ENCODE measurements around the gene PPP1R12C.
"Not testable (repeated sequence)": the region's sequence is repeated elsewhere in the genome, so short reads cannot be mapped to it uniquely, and the experiment has no call there.

PPP1R12C gene

DNA sequence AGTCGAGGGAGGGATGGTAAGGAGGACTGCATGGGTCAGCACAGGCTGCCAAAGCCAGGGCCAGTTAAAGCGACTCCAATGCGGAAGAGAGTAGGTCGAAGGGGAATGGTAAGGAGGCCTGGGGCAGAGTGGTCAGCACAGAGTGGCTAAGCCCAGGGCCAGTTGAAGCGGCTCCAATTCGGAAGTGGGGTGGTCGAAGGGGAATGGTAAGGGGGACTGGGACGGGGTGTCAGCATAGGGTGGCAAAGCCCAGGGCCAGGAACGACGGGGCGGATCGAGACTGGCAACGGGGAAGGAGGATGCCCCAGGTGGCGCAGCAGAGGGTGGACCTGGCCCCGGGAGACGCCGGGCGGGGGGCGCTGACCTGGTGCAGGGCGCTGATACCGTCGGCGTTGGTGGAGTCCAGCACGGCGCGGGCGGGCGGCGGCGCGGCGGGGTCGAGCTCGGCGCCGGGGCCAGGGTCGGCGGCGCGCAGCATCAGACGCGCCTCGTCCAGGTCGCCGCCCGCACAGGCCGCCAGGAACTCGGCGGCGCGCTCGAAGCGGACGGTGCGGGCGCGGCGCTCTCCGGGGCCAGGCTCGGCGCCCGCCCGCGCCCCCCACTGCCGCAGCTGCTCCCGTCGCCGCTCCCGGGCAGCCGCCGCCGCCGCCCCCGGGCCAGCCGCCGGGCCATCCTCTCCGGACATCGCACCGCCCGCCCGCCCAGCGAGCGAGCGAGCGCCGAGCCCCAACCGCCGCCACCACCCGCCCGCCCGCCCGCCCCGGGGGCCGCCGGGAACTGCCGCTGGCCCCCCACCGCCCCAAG, at the start of gene PPP1R12C:
TSS of gene PPP1R12C (minus strand) at position 779 of the 804 bp plus-strand sequence. CDS start at position 685, 94 bp downstream.
- peak; percentile 36 for DNase-seq

- peak; percentile 94 for DNase-seq
Measured at GRCh38 chr19:55166530-55167268, 49.3 kb upstream of the PPP1R12C start, which contains the start of gene DNAAF3. Gene DNAAF3, minus strand, starts transcription at chr19:55166613. Its CDS starts 200 bp downstream, at chr19:55166413.

GRCh38 chr19:55165952-55166529, 48.6 kb upstream of the PPP1R12C start:
- DNase-seq = peak; percentile 72

DNA sequence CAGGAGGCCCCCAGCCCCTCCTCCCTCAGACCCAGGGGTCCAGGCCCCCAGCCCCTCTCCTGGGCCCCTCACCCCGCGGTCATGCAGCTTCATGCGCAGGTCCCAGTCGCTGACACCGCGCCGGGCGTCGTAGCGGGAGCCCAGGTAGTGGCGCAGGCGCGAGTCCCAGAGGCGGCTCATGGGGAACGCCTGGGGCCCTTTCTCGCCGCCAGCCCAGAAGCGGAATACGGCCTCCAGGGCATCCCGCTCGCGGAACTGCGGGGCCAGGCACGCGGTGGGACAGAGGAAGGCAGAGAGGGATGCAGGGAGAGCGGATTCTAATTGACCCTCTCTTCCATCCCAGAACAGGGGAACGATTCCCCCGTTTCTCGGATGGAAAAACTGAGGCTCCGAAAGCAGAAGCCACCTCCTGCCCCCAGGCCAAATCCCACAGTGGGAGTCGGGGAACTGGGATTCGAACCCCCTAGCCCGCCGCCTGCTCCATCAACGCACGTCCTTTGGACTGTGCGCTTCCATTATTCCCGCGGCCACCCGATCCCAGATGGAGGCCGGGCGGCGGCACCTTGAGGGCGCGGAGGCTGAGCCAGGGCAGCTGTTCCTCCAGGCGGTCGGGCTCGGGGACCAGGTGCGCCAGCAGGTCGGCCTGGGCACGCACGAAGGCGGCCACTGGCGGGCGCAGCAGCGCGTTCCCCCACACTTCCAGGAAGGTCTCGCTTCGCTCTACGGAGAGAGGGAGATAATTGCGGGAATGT, 44.3 kb upstream of the PPP1R12C start:
- no peak for DNase-seq

DNA sequence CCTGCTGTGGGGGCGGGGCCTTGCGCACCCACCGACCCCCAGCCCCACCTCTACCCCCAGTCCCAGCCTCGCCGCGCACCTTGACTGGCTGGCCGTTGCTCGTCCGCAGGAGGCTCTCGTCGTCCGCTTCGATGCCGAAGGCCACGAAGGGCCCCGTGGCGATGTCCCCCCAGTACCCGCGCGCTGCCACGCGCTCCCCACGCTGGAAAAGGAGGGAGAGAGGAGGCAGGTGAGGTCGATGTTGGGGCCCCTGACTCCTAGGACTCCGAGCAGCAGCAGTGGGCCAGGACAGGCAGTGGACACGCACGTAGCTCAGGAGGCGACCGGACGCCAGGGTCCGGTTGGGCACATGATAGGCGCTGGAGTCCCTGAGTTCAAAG, 43.5 kb upstream of the PPP1R12C start:
- no peak for DNase-seq

DNA sequence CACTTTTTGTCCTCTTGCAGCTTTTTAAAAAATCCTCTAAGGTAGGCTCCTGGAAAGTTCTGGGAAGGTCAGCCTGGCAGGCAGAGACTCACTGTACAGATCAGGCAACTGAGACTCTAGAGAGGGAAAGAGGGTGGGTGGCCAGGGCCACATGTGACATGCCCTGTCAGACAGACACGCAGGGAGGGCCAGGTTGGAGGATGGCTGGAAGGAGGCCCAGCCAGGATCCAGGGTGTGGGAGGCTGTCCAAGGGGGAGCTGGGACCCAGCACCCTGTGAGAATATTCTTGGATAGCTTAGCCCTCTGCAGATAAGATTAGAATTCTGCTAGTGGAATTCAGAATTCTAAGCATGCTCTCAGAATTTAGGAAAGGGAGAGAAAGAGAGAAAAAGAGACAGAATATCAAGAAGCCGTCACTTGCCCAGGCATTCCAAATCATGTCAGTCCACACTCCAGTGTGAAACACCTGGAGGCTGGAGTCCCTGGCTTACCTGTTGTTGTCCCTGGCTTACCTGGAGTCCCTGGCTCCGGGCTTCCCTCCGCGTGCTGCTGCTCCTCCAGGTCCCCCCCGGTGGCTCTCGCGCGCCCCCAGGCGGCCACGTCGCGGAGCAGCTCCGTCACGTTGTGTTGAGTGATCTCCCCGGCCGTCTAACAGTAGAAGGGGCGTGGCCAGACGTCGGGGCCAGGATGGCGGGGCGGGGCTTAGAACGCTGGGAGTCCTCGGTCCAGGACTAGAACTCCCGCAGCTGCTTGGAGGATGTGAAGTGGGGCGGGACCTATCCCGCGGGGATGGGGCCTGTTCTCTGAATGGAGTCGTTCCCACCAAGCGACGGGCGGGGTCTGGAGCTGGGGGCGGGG, 42.9 kb upstream of the PPP1R12C start:
- DNase-seq = peak; percentile 96

DNA sequence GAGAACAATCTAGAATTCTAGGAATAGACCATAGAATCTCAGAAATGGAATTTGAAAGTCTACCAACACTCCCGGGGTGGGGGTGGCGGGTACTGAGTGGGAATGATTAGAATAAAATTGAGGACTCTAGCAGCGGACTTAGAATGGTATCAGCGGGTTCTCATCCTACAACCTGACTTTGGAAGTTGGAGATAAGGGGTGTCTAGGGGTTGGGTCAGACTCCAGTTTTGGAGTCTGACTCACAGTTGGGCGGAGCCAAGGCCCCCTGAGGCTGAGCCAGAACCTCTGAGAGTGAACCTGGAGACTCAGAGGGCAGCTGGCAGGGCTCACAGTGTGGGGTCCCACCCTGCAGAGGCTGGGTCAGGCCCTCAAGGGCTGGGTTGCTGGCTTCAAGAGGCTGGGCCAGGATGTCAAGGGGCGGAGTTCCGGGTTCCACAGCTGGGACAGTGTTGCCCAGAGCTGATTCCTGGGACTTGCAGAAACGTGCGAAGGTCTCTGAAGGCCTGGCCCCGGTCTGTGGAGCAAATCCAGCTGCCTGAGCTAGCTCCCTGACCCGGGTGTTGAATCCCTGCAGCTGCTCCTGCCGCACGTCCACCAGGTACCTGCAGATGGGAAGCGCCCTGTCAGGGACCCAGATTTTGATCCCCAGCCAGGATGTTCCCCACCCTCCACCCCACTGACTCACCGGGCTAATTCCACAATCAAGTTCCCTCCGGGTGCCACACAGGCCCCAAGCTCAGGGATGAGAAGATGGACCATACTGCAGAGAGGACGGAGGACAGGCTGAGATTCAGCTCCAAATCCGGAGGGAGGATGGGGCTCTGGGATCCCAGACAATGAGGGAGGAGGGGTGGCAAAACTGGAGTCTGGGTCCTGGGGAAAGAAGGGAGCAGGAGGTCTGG, 41.7 kb upstream of the PPP1R12C start:
- peak; percentile 44 for DNase-seq

- DNase-seq = no peak
Measured at GRCh38 chr19:55158423-55158822, 41.0 kb upstream of the PPP1R12C start.

- DNase-seq = no peak
Measured at GRCh38 chr19:55157064-55157908, 39.8 kb upstream of the PPP1R12C start, which contains the start of gene TNNI3. Gene TNNI3, minus strand, starts transcription at chr19:55157732. Its CDS starts 143 bp downstream, at chr19:55157589.

GRCh38 chr19:55156202-55157063, 39.0 kb upstream of the PPP1R12C start:
- peak; percentile 77 for DNase-seq

DNA sequence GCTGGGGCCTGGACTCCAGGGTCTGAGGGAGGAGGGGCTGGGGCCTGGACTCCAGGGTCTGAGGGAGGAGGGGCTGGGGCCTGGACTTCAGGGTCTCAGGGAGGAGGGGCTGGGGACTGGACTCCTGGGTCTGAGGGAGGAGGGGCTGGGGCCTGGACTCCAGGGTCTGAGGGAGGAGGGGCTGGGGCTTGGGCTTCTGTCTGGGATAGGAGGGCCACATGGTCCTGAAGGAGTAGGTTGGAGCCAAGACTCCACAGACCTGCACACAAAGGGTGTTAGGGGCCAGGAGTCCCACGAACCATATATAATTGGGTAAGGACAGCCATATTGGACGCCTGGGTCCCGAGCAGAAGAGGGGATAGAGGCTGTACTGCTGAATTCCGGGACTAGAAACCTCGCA, 38.3 kb upstream of the PPP1R12C start:
- not testable (repeated sequence) for DNase-seq

- no peak for DNase-seq
Measured at GRCh38 chr19:55153652-55154264, 36.3 kb upstream of the PPP1R12C start.

DNA sequence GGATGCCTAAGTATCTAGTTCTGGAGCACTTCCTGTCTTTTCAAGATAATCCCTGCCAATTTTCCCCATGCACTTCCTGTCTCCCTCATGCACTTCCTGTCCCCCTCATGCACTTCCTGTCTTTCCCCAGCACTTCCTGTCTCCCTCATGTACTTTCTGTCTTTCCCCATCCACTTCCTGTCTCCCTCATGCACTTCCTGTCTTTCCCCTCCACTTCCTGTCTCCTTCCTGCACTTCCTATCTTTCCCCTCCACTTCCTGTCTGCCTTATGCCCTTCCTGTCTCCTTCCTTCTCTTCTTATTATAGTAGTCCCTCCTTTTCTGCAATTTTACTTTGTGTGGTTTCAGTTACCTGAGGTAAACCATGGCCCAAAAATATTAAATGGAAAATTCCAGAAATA, 34.6 kb upstream of the PPP1R12C start:
- no peak for DNase-seq

- no peak for DNase-seq
Measured at GRCh38 chr19:55149078-55150003, 31.9 kb upstream of the PPP1R12C start, which contains the start of gene TNNT1. Gene TNNT1, minus strand, starts transcription at chr19:55149206. Its CDS starts 2,049 bp downstream, at chr19:55147157.

GRCh38 chr19:55147545-55148251, 30.3 kb upstream of the PPP1R12C start:
- no peak for DNase-seq

DNA sequence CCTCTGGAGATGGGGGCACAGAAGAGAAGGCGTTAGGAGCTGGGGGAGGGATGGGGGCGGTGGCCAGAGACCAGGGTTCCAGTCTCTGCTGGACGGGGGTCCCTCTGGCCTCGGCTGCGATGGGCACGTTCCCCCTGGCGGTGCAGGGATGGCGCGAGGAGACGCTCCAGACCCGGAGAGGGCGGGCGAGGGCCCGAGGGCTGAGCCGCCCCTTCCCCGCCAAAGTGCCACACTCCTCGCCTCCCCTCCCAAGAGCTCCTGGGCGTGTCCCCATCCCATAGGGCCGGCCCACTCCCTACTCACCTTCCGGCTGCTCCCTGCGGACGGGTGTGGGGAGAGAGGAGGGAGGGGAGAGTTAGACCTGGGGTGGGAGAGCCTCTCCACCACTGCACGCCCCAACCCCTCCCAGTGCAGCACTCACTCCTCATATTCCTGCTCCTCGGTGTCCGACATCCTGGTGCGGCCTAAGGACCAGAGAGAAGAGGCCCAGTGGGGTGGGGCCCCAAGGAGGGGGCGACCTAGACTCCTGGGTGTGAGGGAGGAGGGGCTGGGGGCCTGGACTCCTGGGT, 29.4 kb upstream of the PPP1R12C start:
- DNase-seq = no peak

All from stimulated activated CD8-positive, alpha-beta memory T cell treated with anti-CD3 and anti-CD28 coated beads, Interleukin-4, amount 100 ng/mL, for 48 hours (primary cell).